HepG2 (cell line): ENCODE data around the gene ADAMTSL3. TPM values are rescaled to one million over a fixed set of nuclear protein-coding genes. Genes with fewer than 3 reads are reported as not detected.
A peak's percentile ranks its signal among the peaks of the same experiment; 100 is the strongest.

Source experiments
- ATAC-seq: fragments of 200-7000 bp; cut with Tn5 transposase; 3 replicates; pipeline ENCODE4 v1.9.1; 2020; ENCODE audit warnings: mild to moderate bottlenecking, moderate library complexity
- BruUV-seq: library from RNA; stranded (reverse); fragments of 400-500 nt; replicated peaks from 2 replicates; lab custom pipeline; 2021; lab: Mats Ljungman, UMichigan
- CTCF ChIA-PET: fragments of 300-600 bp; formaldehyde crosslinking; extraction: SDS; loops from one replicate; lab custom pipeline; 2021; ENCODE audit warnings: low total read pairs, inconsistent platforms, low intra/inter-chr PET ratio; lab: Yijun Ruan, JAX
- POLR2A ChIA-PET: fragments of 350-600 bp; sonication (Branson Sonifier 250); formaldehyde crosslinking; loops from one replicate; lab custom pipeline; 2020; ENCODE audit warnings: antibody characterized with exemption, inconsistent platforms; lab: Yijun Ruan, JAX
- DNase-seq: peaks from one replicate; pipeline ENCODE4 v3.0.0-alpha.2; 2015; ENCODE audit warnings: low spot score
- FAIRE-seq: peaks from 3 replicates; lab custom pipeline; 2011; peaks lifted over from hg19 to GRCh38; lab: Jason Lieb, UNC
- H2AFZ ChIP-seq: one replicate; pipeline ENCODE4 v1.6.1; 2011; ENCODE audit warnings: low read length, inconsistent platforms
- H3K27ac ChIP-seq: fragments of 300-600 bp; 3 replicates; pipeline ENCODE4 v1.8.0; 2011; ENCODE audit warnings: mixed run types, mild to moderate bottlenecking, mixed read lengths, low read length, inconsistent platforms; ENCODE audit not compliant: insufficient read depth; ENCODE audit errors: extremely low read length
- H3K27me3 ChIP-seq, 2 experiments: fragments of 200-600 bp in 1 of 2; 2 replicates in 1 of 2; 3 replicates in 1 of 2; pipeline versions ENCODE4 v1.6.0 to v1.8.0; 2011; ENCODE audit warnings: low read length in 2 of 2, mild to moderate bottlenecking in 2 of 2, moderate library complexity in 2 of 2, inconsistent platforms in 1 of 2; ENCODE audit not compliant: insufficient read depth in 2 of 2, control insufficient read depth in 1 of 2
- H3K36me3 ChIP-seq, 2 experiments: fragments of 200-600 bp in 1 of 2; replicated peaks in 1 of 2; 2 replicates in 1 of 2; 3 replicates in 1 of 2; pipeline versions ENCODE4 v1.5.1 to v1.8.0; 2011; ENCODE audit warnings: low read length in 2 of 2, inconsistent platforms in 1 of 2; ENCODE audit not compliant: insufficient read depth in 2 of 2, control insufficient read depth in 1 of 2
- H3K4me1 ChIP-seq: 2 replicates; pipeline ENCODE4 v1.5.1; 2012; ENCODE audit warnings: low read length, inconsistent platforms; ENCODE audit not compliant: insufficient read depth
- H3K4me2 ChIP-seq: 2 replicates; pipeline ENCODE4 v1.6.0; 2011; ENCODE audit warnings: low read depth, low read length, inconsistent platforms
- H3K4me3 ChIP-seq, 3 experiments: fragments of 200-600 bp in 1 of 3; sonication (generic), shearing (Covaris generic) in 1 of 3; replicated peaks in 1 of 3; 2 replicates each; pipeline ENCODE4 v1.5.1; 2011 to 2016; ENCODE audit warnings: low read length in 3 of 3, inconsistent platforms in 2 of 3, low read depth in 2 of 3, mild to moderate bottlenecking in 2 of 3, control low read depth in 1 of 3, mixed read lengths in 1 of 3; ENCODE audit not compliant: insufficient read depth in 1 of 3
- H3K79me2 ChIP-seq: one replicate; pipeline ENCODE4 v1.6.1; 2011; ENCODE audit warnings: low read length, inconsistent platforms; ENCODE audit not compliant: insufficient read depth
- H3K9ac ChIP-seq: 2 replicates; pipeline ENCODE4 v1.6.0; 2011; ENCODE audit warnings: mild to moderate bottlenecking, low read depth, low read length, inconsistent platforms; ENCODE audit not compliant: insufficient read depth
- H3K9me3 ChIP-seq: 2 replicates; pipeline ENCODE4 v1.5.1; 2012; ENCODE audit warnings: mild to moderate bottlenecking, low read length
- H4K20me1 ChIP-seq: 2 replicates; pipeline ENCODE4 v1.6.0; 2011; ENCODE audit warnings: inconsistent platforms, mild to moderate bottlenecking, low read length, moderate library complexity; ENCODE audit not compliant: insufficient read depth
- CEBPB ChIP-seq: IDR thresholded peaks from 2 replicates; pipeline ENCODE4 v1.6.1; 2011; ENCODE audit warnings: low read depth, low read length, improper control_type of control experiment, borderline replicate concordance
- EED ChIP-seq: sonication (generic); formaldehyde crosslinking; IDR thresholded peaks from 2 replicates; pipeline ENCODE4 v1.5.0; 2020; ENCODE audit warnings: mild to moderate bottlenecking, missing genetic modification reagents
- ZNF10 ChIP-seq: sonication (generic); formaldehyde crosslinking; IDR thresholded peaks from 2 replicates; pipeline ENCODE4 v1.4.0; 2020; ENCODE audit warnings: mild to moderate bottlenecking, low read depth, missing genetic modification reagents, borderline replicate concordance
- WGBS: methylation state at CpG from one replicate; pipeline ENCODE4 v1.1.6; 2017; ENCODE audit warnings: low lambda C conversion rate; 5-methylcytosine and 5-hydroxymethylcytosine counted together
- in situ Hi-C: cut with HindIII; loops from 2 replicates; pipeline ENCODE4 v1.10.0; 2017; ENCODE audit warnings: low pct_unique_long_range_greater_than_20kb; ENCODE audit not compliant: extremely low pct_ligation_motif_present
- intact Hi-C: fragments of 100-400 bp; cut with micrococcal nuclease; formaldehyde crosslinking; loops from one replicate; pipeline ENCODE4 v1.10.0; 2022; ENCODE audit not compliant: unreplicated experiment
- polyA plus RNA-seq, 8 experiments: library from polyadenylated mRNA; depleted of rRNA in 3 of 8; stranded (reverse) in 7 of 8; unstranded in 1 of 8; fragments of >200 nt; fragmentation: Illumina TruSeq in 4 of 8; extraction: Trizol in 4 of 8; gene quantifications; 2 replicates each; pipeline versions ENCODE4 v1.2.1 to v1.2.3, GENCODE V29; 2011 to 2016; ENCODE audit warnings: low read depth in 4 of 8, missing spikeins in 1 of 8, mixed read lengths in 1 of 8; ENCODE audit not compliant: insufficient read depth in 1 of 8
- total RNA-seq, 5 experiments: library from RNA; depleted of rRNA; stranded (reverse); fragments of >200 nt; fragmentation: Illumina TruSeq; extraction: Trizol; gene quantifications; 2 replicates each; pipeline ENCODE4 v1.2.3, GENCODE V29; 2016; ENCODE audit warnings: low read depth in 1 of 5

Gene ADAMTSL3
- total and polyA plus RNA-seq, 2 of the 13 experiments (the other 11 are each of a cell fraction or from before 2014, with no cell fraction given) = 0.04 to 0.09 TPM

- TF ChIP-seq EED (CRISPR knock-in tag) = no peak
- intact Hi-C loops (no loop called here), in situ Hi-C loops (no loop called here)
- FAIRE-seq (no peak), DNase-seq (no peak), ATAC-seq (no peak)
- Histone ChIP-seq H3K4me2 (no peak overlapping the region), H3K9me3 (no peaks in the 10 kb centered on the region), H2AFZ (no peak overlapping the region), H3K36me3 (no peaks in the 10 kb centered on the region), H3K27ac (no peak overlapping the region), H3K79me2 (no peaks in the 10 kb centered on the region), H3K4me1 (no peaks in the 10 kb centered on the region), H3K27me3 (no peaks in the 10 kb centered on the region), H4K20me1 (no peaks in the 10 kb centered on the region; the same call in 1 of the 2 replicates), H3K9ac (no peak overlapping the region), H3K4me3 (no peak overlapping the region)
- no TSS peak for BruUV-seq
- CTCF ChIA-PET = no interaction called here
- POLR2A ChIA-PET = no interaction called here
Observed at GRCh38 chr15:83784975-83785374, 131.1 kb downstream of the ADAMTSL3 start.

DNA sequence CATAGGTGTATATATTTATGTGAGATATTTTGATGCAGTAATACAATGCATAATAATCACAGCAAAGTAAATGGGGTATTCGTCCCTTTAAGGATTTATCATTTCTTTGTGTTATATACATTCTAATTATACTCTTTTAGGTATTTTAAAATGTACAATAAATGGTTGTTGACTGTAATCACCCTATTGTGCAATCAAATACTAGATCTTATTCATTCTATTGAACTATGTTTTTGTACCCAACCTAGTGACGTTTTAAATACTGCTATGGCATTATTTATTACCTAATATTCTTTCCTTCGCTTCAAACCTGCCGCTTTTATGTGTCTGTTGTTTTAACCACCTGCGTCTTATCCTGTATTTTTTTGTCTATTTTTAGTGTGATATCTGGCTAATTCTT, 132.4 kb downstream of the ADAMTSL3 start:
- H3K27ac ChIP-seq = no peak overlapping the region
- intact Hi-C loops = no loop called here
- WGBS = 38% methylated on average over 5 of the region's 5 CpGs
- in situ Hi-C loops = no loop called here
- no peaks in the 10 kb centered on the region for H3K36me3 ChIP-seq
- TF ChIP-seq ZNF10 (CRISPR knock-in tag) (no peak), CEBPB (peak; percentile 60; the same call in 1 of the 2 replicates)
- H3K4me3 ChIP-seq = no peak overlapping the region
- H4K20me1 ChIP-seq = no peaks in the 10 kb centered on the region; the same call in 1 of the 2 replicates
- H3K79me2 ChIP-seq = no peaks in the 10 kb centered on the region
- ATAC-seq (no peak), FAIRE-seq (no peak), DNase-seq (no peak)
- no peaks in the 10 kb centered on the region for H3K27me3 ChIP-seq
- CTCF ChIA-PET = no interaction called here
- no peak overlapping the region for H3K4me2 ChIP-seq
- H3K9me3 ChIP-seq = no peaks in the 10 kb centered on the region
- H3K9ac ChIP-seq = no peak overlapping the region
- no peaks in the 10 kb centered on the region for H3K4me1 ChIP-seq
- BruUV-seq = no TSS peak
- no peak overlapping the region for H2AFZ ChIP-seq
- POLR2A ChIA-PET = no interaction called here
